Measurements from ENCODE around the gene CHD9NB. TPM values are rescaled to one million over a fixed set of nuclear protein-coding genes. Genes with fewer than 3 reads are reported as not detected.

Gene CHD9NB
- total and polyA plus RNA-seq, 10 of the 15 experiments (the other 5 are each of a cell fraction or from before 2014, with no cell fraction given): 0.14 to 1.6 (median 0.73) TPM

GRCh38 chr16:52993179-52993578 lies 59.5 kb downstream of the CHD9NB start (continued):
- TF ChIP-seq LARP7 (IDR thresholded peaks at IDR 0.05) (no peak), CREB1 (IDR thresholded peaks at IDR 0.05; ENCODE audit: low read depth) (no peak), TBL1XR1 (IDR thresholded peaks at IDR 0.05; ENCODE audit: low read depth, low read length) (no peak), ZNF217 (IDR thresholded peaks at IDR 0.05) (no peak), USF2 (IDR thresholded peaks at IDR 0.05; ENCODE audit: borderline replicate concordance, low read depth, low read length) (no peak), CREM (IDR thresholded peaks at IDR 0.05; ENCODE audit: low read depth) (no peak)

- FAIRE-seq (no peak), ATAC-seq (no peak), DNase-seq (ENCODE audit: low read depth, low spot score) (no peak)
- Histone ChIP-seq H3K9ac (ENCODE audit: control insufficient read depth, insufficient read depth, low read length) (no peak overlapping the region), H3K27ac (ENCODE audit: control insufficient read depth, insufficient read depth) (no peak overlapping the region), H3K9me3 (replicated peaks; ENCODE audit: control insufficient read depth, insufficient read depth, low read length) (no peaks in the 10 kb centered on the region), H3K79me2 (ENCODE audit: control insufficient read depth, insufficient read depth, low read length) (no peaks in the 10 kb centered on the region), H3K27me3 (replicated peaks in 1 of 2; ENCODE audit: control insufficient read depth in 2 of 2, insufficient read depth in 2 of 2, low read length in 1 of 2) (no peaks in the 10 kb centered on the region), H4K20me1 (ENCODE audit: control insufficient read depth, insufficient read depth) (no peaks in the 10 kb centered on the region), H3K4me3 (no peak overlapping the region), H2AFZ (ENCODE audit: control insufficient read depth, low read depth, low read length) (no peak overlapping the region), H3K4me2 (ENCODE audit: control insufficient read depth, insufficient read depth) (no peak overlapping the region), H3K36me3 (ENCODE audit: control insufficient read depth in 2 of 2, insufficient read depth in 2 of 2, low read length in 1 of 2) (no peaks in the 10 kb centered on the region), H3K4me1 (ENCODE audit: control insufficient read depth, insufficient read depth, low read length) (no peaks in the 10 kb centered on the region)
- TF ChIP-seq IRF5 (IDR thresholded peaks at IDR 0.05; ENCODE audit: borderline replicate concordance) (no peak), EP300 (IDR thresholded peaks at IDR 0.05; ENCODE audit: borderline replicate concordance in 1 of 2, control insufficient read depth in 1 of 2, low read depth in 2 of 2, low read length in 2 of 2) (no peak), REST (IDR thresholded peaks at IDR 0.05; ENCODE audit: low read depth, low read length) (no peak), NR2C2 (IDR thresholded peaks at IDR 0.05; ENCODE audit: borderline replicate concordance, control insufficient read depth, insufficient read length, low read depth) (no peak), POLR2AphosphoS5 (IDR thresholded peaks at IDR 0.05; ENCODE audit: low read length) (no peak)
- SMC1A ChIA-PET (ENCODE audit: uncharacterized antibody, unreplicated experiment): interaction anchor here (1.2 kb wide), 1 partner anchor 11 kb away, joined by 3 read pairs; no protein-coding TSS in a partner anchor
- BruUV-seq (replicated peaks): no TSS peak
- intact Hi-C loops (cut with micrococcal nuclease; ENCODE audit: unreplicated experiment) (no loop called here), in situ Hi-C loops (cut with MboI) (no loop called here)
- RAD21 ChIA-PET (ENCODE audit: unreplicated experiment): no interaction called here
- CTCF ChIA-PET: no interaction called here
- POLR2A ChIA-PET: no interaction called here
- WGBS (ENCODE audit: insufficient coverage, insufficient replicate concordance, low lambda C conversion rate, missing lambda C conversion rate): 100% methylated on average over 1 of the region's 1 CpG
Measured at GRCh38 chr16:52991572-52991971, 61.1 kb downstream of the CHD9NB start.

Measured in GM12878 (cell line).